Activated CD8-positive, alpha-beta memory T cell treated with anti-CD3 and anti-CD28 coated beads, Interleukin-2, amount 50 U/mL, for 1 hour (primary cell): ENCODE results near the gene CUX1.
"Not testable (repeated sequence)": the region's sequence is repeated elsewhere in the genome, so short reads cannot be mapped to it uniquely, and the experiment has no call there.

Experiments used
- DNase-seq: peaks from one replicate; pipeline ENCODE4 v3.0.0-alpha.2; 2020; ENCODE audit errors: extremely low read depth

Gene CUX1

DNA sequence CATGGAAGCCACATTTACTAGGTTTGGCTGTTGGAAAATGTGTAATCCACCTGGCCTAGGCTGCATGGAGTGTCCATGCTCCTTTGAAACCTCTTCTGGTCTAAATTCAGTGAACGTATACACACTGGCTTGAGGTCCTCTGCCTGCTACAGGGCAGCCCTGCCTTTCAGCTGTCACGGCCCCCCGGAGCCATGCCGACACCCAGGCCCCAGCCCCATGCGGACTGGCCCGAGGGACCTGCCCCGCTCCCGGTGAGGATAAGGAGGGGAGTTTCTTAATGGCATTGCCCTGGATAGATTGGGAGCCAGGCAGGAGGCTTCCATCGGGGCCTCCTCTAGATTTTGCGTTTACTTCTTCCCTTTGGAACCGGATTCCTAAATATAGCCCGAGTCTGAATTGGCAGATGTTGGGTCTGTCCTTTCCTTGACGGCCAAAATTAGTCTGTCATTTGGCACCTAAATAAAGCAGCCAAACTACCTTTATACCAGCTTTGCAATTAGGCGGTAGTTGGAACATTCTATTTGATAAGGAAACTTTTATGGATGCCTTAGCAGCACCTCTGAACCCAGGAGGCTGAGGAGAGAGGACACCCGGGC, 397.1 kb downstream of the CUX1 start:
- DNase-seq: no peak

DNA sequence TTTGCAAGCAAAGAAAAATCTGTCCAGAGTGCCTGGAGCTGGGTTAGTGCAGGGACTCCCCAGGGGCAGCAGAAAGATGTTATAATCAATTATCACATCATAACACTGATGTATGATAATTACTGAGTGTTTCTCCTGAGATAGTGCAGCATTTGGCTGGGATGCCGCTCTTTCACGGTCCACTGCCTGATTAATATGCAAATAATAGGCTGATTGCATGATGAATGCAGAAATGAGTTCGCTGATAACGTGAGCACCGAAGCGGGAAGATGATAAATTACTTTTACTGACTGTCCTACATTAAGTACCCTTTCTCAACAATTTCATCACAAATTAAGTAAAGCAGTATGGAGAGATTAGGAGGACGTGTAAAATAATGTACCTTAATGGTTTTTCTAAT, 397.8 kb downstream of the CUX1 start:
- no peak for DNase-seq

DNA sequence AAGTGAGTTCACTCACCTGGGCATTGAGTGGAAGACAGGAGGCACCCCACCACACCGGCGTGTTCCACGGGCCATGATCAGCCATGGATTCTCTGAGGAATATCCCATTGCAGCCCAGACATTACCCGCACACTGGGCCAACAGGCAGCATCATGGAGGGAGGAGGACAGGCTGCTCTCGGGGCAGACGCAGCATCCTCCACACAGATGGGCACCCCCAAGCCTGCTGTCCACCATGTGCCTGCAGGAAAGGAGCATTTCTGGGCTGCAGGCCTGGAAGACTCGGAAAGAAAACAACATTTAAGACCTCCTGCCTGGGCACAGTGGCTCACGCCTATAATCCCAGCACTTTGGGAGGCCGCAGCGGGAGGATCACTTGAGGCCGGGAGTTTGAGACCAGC, 398.3 kb downstream of the CUX1 start:
- no peak for DNase-seq

DNA sequence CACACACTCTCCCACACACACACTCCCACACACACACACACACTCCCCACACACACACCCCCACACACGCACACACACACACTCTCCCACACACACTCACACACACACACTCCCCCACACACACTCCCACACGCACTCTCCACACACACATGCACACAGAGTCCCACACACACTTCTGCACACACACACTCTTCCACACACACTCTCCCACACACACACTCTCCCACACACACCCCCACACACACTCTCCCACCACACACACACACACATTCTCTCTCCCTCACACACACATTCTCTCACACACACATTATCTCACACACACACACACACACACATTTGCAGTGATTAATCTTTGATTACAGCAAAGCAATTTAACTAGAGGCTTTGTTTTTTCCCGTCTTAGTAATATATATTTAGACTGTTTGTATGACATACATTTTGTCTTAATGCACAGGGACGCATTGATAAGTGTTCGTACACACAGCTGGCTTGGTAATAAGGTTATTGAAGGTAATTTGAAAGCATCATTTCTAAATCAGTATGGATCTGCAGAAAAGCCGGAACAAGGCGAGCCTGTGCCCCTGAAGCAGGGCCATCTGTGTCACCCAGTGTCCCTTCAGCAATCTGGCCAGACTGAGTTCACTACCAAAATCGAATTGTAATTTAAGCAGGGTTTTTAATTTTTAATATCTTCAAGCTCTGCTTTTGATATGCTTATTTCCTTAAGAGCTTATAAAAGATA, 399.3 kb downstream of the CUX1 start:
- no peak for DNase-seq

DNA sequence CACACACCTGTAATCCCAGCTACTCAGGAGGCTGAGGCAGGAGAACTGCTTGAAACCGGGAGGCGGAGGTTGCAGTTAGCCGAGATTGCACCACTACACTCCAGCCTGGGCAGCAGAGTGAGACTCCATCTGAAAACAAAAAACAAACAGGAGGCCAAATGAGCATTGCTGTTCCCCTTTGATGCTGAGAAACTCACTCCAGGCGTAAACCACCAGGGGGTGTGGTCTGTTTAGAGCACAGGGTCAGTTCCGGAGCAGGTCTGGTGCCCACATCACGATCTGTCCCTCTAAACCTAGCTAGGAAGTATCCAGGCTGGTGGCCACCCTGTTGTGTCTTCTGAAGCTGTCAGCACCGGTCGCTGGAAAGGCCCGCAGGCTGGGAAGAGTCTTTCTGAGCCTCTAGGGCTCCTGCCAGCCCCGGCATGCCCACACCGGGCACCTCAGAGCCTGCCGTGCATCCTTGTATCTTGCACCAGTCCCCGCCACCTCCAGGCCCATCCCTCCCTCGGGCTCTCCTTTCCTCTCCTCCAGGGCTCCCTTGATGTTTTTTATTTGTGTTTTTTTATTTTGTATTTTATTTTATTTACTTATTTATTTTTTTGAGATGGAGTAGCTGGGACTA, 402.9 kb downstream of the CUX1 start:
- DNase-seq: no peak

DNA sequence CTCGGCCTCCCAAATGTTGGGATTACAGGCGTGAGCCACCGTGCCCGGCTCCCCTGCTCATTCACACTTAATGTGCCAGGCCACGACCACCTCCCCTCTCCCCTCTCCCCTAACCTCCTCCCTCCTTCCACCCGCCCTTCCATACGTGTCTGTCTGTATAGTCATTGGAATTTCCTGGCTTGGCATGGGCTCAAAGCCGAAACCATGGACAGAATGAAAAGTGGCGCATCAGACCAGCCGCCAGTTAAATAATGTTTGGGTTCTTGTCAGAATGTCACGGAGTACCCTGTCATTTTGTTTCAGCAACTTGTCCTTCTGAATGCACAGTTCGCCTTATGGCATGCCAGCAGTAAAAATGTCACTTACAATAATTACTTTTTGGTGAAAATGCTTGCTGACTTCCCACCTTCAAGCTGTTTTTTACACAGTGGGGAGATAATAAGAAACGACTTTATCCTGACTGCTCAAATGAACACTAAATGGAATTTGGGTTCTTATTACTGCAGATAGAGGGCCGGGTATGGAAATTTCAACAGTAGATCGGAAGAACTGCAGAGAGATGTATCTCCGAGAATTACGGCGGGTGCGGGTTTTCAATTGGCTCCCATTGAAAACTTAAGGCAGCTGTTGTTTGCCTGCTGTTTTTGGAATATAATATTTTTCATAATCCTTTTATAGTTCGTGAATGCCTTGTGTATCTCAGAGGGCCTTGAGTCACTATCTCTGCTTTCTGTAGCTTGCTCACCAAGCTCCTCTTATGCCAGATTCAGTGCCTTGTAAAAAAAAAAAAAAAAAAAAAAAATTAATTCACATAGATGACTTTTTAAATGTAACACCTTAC, 403.8 kb downstream of the CUX1 start:
- DNase-seq: no peak

DNA sequence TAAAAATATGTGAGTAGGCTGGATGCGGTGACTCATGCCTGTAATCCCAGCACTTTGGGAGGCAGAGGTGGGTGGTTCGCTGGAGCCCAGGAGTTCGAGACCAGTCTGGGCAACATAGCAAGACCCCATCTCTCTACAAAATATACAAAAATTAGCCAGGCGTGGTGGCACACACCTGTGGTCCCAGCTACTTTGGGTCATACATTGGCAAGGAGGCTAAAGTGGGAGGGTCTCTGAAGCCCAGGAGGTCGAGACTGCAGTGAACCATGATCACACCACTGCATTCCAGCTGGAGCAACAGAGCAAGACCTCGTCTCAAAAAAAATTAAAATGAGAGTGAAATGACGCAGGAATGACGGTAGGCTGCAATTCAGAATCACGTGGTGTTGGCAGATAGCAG, 404.5 kb downstream of the CUX1 start:
- no peak for DNase-seq

DNA sequence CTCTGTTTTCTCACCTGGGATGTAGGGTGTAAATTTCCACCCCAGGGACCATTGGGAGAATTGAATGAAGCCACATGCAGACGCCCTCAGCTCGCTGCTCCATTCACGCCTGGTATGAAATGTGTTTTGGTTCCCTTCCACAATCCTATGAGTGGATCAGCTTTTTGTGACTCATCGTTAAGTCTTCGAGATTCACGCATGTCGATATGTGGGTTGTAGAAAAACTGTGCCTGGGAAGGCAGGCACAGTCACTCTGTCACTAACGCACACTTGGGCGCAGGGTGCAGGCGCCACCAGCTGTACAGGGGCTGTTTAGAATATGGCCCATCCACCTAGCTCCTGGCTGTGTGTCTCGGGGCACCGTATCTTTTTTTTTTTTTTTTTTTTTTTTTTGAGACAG, 405.0 kb downstream of the CUX1 start:
- no peak for DNase-seq

DNA sequence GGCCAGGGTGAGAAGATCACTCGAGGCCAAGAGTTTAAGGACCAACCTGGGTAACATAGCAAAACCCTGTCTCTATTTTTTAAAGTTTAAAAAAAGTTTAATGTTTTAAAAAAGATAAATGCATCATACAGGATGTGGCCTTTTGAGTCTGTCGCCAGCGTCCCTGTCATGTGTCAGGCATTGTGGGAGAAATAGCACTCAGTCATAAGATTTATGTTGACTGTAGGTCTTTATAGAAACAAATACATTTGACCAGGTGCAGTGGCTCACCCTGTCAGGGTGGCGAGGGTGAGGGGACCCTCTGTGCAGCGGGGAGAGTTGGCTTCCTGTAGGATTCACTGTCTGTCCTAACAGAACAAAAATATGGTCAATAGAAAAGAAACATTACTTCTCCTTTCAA, 405.8 kb downstream of the CUX1 start:
- DNase-seq: no peak

DNA sequence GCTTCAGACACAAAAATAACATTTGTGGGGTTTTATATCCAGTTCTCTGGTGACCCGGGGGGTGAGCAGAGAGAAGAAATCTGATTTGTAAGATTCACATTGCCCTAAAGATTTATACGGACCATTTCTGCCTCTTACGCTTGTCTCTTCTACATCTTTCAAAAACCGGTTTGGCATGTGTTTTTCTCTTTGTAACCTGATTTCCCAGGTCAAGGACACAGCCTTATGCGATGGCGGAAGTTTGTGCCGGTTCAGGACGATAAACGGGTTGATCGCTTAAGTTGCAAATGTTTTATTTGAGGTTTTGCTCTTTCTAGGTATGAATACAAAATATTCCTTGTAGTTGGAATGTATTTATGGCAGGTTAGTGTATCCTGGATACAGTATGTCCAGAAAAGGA, 407.6 kb downstream of the CUX1 start:
- DNase-seq: no peak

DNA sequence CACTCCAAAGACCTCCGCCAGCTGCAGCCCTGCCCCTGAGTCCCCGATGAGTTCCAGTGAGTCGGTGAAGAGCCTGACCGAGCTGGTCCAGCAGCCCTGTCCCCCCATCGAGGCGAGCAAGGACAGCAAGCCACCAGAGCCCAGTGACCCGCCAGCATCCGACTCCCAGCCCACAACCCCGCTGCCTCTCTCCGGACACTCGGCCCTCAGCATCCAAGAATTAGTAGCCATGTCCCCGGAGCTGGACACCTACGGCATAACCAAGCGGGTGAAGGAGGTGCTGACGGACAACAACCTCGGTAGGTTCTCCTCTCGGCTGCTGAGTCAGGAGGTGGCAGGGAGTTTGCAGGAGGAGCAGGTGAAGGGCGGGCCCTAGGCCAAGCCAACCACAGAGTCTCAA, 409.9 kb downstream of the CUX1 start:
- no peak for DNase-seq

DNA sequence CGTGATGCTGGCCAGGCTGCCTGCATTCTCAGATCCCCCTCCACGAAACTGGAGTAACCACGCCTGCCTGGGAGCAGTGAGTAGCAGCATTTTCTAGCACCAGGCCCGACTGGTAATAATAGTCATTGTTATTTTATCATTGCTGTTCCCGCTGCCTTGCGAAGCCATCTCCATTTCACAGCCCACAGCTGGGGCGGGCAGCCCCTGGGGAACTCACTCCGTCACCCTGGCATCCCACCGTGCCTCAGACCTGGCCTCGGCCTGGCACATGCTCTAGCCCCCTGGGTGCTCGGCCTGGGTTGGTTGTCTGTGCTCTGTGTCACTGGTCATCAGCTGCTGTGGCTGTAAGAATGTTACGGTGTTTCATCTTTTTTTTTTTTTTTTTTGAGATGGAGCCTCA, 411.5 kb downstream of the CUX1 start:
- no peak for DNase-seq

DNA sequence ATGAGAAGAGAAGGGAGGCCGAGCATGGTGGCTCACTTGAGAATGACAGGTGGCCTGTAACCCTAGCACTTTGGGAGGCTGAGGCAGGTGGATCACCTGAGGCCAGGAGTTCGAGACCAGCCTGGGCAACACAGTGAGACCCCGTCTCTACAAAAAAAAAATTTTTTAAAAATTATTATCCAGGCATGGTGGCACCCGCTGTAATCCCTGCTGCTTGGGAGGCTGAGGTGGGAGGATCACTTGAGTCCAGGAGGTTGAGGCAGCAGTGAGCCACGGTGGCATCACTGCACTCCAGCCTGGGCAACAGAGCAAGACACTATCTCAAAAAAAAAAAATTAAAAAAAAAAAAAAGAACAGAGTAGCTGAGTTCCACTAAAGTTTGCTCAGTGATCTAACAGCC, 412.7 kb downstream of the CUX1 start:
- not testable (repeated sequence) for DNase-seq

DNA sequence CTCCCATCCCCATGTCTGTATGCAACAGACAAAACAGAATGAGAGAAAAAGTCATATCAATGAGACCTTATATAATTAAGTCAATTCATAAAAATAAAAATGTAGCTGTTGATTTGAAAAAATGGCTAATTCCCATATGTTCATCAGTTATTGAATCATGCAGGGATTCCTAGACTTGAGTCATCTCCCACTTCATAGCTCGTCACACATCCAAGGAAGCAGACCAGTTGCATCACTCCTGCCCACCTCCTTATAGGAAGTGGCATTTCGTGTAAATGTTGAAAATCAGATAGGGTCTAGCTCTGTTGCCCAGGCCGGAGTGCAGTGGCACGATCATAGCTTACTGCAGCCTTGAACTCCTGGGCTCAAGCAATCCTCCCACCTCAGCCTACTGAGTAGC, 413.2 kb downstream of the CUX1 start:
- DNase-seq: no peak

DNA sequence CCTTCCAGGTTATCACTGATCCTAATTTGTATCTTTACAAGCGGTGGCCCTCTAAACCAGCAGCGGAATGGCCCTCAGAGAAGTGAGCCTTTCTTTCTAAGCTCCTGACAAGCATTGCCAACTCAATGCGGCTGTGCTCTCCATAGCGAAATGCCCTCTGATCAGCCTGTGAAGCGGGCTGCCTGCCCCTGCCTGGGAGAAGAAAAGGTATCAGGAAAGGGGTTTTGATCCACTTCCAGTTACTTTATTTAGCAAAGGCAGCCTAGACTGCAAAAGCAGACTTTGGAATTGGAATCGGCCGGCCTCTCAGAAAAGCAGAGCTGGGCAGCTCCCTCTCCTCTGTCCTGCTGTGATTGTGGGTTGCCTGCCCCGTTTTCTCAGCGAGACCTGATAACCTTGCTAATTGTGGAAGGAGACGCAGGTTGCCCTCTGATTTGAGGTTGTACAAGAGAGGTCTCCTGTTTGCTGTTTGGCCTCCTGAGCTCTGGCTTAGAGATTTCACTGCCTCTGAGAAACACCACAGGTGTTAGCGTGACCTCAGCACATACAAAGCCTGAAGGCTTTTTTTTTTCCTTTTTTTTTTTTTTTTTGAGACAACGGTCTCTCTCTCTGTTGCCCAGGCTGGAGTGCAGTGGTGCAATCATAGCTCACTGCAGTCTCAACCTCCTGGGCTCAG, 415.3 kb downstream of the CUX1 start:
- no peak for DNase-seq

DNA sequence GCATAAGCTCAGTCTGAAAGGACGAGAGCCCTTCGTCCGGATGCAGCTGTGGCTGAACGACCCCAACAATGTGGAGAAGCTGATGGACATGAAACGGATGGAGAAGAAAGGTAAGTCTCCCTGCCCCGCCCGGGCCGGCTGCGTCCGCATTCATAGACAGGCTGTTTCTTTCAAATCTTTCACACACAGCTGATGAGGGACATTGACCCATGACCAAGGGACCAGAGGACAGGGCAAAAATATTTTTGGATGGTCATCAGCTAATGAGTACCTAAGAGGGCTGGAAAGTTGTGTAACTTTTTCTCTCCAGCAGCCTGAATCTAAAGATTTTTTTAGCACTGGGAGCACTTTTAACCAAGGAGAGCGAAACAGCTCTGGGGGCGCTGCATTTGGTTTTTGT, 416.7 kb downstream of the CUX1 start:
- DNase-seq: no peak

DNA sequence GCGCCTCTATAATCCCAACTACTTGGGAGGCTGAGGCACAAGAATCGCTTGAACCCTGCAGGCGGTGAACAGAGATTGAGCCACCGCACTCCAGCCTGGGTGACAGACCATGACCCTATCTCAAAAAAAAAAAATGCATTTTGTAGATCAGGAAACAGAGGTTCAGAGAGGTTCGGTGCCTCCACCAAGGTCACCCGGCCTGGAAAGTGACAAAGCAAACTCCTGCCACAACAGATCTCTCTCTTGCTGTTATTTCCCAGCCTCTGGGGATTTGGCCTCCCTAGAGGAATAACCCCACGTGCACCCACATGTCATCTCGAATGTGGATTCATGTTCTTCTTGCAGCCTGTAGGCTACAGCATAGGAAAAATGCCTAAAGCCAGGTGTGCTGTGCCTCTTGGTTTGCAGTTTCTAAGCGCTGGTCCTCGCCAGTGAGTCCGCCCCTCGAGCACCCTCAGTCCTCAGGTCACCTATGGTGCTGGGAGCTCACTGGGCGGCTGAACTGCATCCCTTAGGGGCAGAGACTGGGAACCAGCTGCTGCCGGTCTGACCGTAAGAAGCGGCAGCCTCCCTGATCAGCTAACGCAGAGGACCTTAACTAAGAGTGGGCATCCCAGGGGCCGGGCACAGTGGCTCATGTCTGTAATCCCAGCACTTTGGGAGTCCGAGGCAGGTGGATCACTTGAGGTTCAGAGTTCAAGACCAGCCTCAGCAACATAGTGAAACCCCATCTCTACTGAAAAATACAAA, 417.6 kb downstream of the CUX1 start:
- DNase-seq: no peak

DNA sequence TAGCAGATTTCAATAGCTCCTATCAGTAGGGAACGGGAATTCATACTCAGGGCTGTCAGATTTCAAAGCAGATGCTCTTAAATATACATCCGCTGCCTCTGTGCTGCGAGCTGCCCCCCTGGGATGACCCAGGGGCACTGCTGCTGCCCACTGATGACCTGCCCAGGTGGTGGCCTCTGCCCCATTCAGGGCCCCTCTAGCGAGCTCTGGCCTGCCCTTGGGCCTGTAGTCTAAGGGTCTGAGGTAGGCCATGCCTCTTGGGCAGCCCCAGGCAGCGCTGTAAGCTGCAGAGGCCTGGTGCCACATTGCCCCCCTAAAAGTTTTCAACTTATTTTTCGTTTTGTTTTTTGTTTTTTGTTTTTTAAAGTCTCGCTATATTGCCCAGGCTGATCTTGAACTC, 418.7 kb downstream of the CUX1 start:
- no peak for DNase-seq

DNA sequence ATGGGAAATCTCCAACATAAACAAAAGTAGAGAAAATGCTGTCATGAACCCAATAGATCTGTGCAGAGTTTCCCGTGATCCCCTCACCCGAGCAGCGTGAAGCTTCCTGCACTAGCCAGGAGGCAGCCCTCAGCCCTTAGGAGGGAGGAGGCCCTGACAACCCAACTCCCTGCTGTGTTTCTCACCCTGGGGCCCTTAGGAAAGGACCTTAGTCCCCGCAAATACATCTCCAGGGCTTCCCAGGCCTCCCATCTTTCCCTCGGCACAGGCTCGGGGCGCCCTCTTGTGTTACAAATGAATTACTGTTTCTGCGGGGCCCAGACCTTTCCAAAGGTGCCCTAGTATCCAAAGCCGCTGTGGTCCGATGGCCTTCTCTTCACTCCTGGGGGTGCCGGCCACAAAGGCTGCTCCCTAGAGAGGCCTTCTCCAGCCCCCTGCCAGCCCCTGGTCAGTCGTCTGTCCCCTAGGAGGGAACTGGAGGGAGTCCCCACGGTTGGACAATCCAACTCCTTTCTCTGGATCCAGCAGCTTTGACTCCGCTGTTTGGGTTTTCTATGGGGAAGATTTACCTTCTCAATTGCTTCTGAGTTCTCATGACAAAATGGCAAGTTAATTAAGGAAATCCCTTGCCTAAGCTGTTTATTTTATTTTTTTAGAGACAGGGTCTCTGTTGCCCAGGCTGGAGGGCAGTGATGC, 419.3 kb downstream of the CUX1 start:
- DNase-seq: no peak

DNA sequence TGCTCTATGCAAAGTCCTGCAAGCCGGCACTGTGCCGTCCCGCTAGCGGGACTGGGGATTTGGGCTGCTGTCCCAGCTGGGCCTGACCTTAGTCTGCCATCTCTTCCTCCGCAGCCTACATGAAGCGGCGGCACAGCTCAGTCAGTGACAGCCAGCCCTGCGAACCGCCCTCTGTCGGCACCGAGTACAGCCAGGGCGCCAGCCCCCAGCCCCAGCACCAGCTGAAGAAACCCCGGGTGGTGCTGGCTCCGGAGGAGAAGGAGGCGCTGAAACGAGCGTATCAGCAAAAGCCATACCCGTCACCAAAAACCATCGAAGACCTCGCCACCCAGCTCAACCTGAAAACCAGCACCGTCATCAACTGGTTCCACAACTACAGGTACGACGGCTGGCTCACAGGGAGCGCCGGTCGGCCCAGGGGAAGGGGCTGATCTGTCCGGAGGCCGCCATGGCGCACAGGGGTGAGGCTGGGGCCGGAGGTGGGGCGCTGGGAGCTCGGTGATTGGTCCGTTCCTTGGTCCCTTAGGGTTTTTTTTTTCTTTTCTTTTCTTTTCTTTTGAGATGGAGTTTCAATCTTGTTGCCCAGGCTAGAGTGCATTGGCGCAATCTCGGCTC, 421.9 kb downstream of the CUX1 start:
- DNase-seq: no peak
